SK-MEL-5 (cell line): ENCODE measurements around the gene ASPRV1. TPM values are rescaled to one million over a fixed set of nuclear protein-coding genes. Genes with fewer than 3 reads are reported as not detected.
"Not testable (repeated sequence)": the region's sequence is repeated elsewhere in the genome, so short reads cannot be mapped to it uniquely, and the experiment has no call there.

Experiments
- DNase-seq: peaks from one replicate; pipeline ENCODE4 v3.0.0-alpha.2; 2016; ENCODE audit warnings: low read depth, low spot score
- in situ Hi-C: cut with HindIII; loops from 2 replicates; pipeline ENCODE4 v1.10.0; 2016; ENCODE audit warnings: low sequenced_read_pairs, high pct_unique_total_duplicates, low pct_unique_long_range_greater_than_20kb
- total RNA-seq: library from RNA; depleted of rRNA; stranded (reverse); fragments of >200 nt; shearing (Covaris generic); gene quantifications from 2 replicates; pipeline ENCODE4 v1.2.3, GENCODE V29; 2014

The ASPRV1 gene
- total RNA-seq, 1 experiment from 2014 or later = 0.05 TPM

- in situ Hi-C loops = no loop called here
Measured at GRCh38 chr2:69969991-69970390, 8.6 kb upstream of the ASPRV1 start.

GRCh38 chr2:69969126-69969983 is 7.9 kb upstream of the ASPRV1 start:
- in situ Hi-C loops = no loop called here
- no peak for DNase-seq

More at GRCh38 chr2:69969991-69970390, 8.6 kb upstream of the ASPRV1 start:
- DNase-seq = no peak

- in situ Hi-C loops = no loop called here
- DNase-seq = no peak
Measured at GRCh38 chr2:69968609-69969008, 7.2 kb upstream of the ASPRV1 start.

- in situ Hi-C loops = no loop called here
- no peak for DNase-seq
Measured at GRCh38 chr2:69966496-69966895, 5.1 kb upstream of the ASPRV1 start.

- in situ Hi-C loops = no loop called here
- DNase-seq = no peak
Measured at GRCh38 chr2:69965756-69966445, 4.5 kb upstream of the ASPRV1 start.

- no peak for DNase-seq
- in situ Hi-C loops = no loop called here
Measured at GRCh38 chr2:69964353-69964841, 3.0 kb upstream of the ASPRV1 start.

- in situ Hi-C loops = no loop called here
- no peak for DNase-seq
Measured at GRCh38 chr2:69962986-69963730, 1.7 kb upstream of the ASPRV1 start.

GRCh38 chr2:69960821-69961220 is 610 bp downstream of the ASPRV1 start:
- in situ Hi-C loops = no loop called here
- DNase-seq = no peak

GRCh38 chr2:69959425-69959824 is 2.0 kb downstream of the ASPRV1 start:
- in situ Hi-C loops = no loop called here
- DNase-seq = no peak

- DNase-seq = no peak
- in situ Hi-C loops = no loop called here
Measured at GRCh38 chr2:69958480-69958879, 3.0 kb downstream of the ASPRV1 start.

- DNase-seq = no peak
- in situ Hi-C loops = no loop called here
Measured at GRCh38 chr2:69957965-69958364, 3.5 kb downstream of the ASPRV1 start.

GRCh38 chr2:69956475-69956979 is 4.9 kb downstream of the ASPRV1 start:
- DNase-seq = no peak
- in situ Hi-C loops = no loop called here

GRCh38 chr2:69955029-69955428 is 6.4 kb downstream of the ASPRV1 start:
- DNase-seq = no peak
- in situ Hi-C loops = no loop called here

GRCh38 chr2:69954084-69954483 is 7.3 kb downstream of the ASPRV1 start:
- DNase-seq = no peak
- in situ Hi-C loops = no loop called here

- in situ Hi-C loops = no loop called here
Measured at GRCh38 chr2:69952336-69953115, 8.9 kb downstream of the ASPRV1 start.

GRCh38 chr2:69950671-69951070 is 10.8 kb downstream of the ASPRV1 start:
- DNase-seq, in situ Hi-C loops: not testable (repeated sequence)

More at GRCh38 chr2:69952336-69953115, 8.9 kb downstream of the ASPRV1 start:
- no peak for DNase-seq

- no peak for DNase-seq
- in situ Hi-C loops = no loop called here
Measured at GRCh38 chr2:69950241-69950640, 11.2 kb downstream of the ASPRV1 start.
